ENCODE measurements around the gene TMEM145. TPM values are rescaled to one million over a fixed set of nuclear protein-coding genes. Genes with fewer than 3 reads are reported as not detected.
A peak's percentile ranks its signal among the peaks of the same experiment; 100 is the strongest.

Gene TMEM145
- total RNA-seq, 4 donors from 2014 or later, result not detected

GRCh38 chr19:42278452-42279154 lies 34.5 kb upstream of the TMEM145 start:
- TF ChIP-seq POLR2AphosphoS5 (IDR thresholded peaks at IDR 0.05) (no peak), CTCF (IDR thresholded peaks at IDR 0.05) (no peak), POLR2A (IDR thresholded peaks at IDR 0.05; ENCODE audit: low read depth) (no peak), EP300 (IDR thresholded peaks at IDR 0.05) (no peak)
- no peaks in the 10 kb centered on the region for H3K27me3 ChIP-seq
- H3K9me3 ChIP-seq, result no peaks in the 10 kb centered on the region
- WGBS, result 51% methylated on average over 2 of the region's 5 CpGs
- peaks cover 72 to 98% (median 96%) of the 10 kb centered on the region in 4 donors for H3K4me1 ChIP-seq
- H3K36me3 ChIP-seq, result peaks cover 5 to 33% (median 17%) of the 10 kb centered on the region in 4 donors
- intact Hi-C loops (cut with DNase I), result loop anchor here (2.0 kb wide), 1 partner anchor 32 kb away; no protein-coding TSS in a partner anchor
- H3K4me3 ChIP-seq, result peak overlapping the region in 2 of 4 donors; percentile 7 to 74
- DNase-seq (ENCODE audit: extremely low spot score), result no peak
- peak overlapping the region; percentile 94 to 99 (median 98) for H3K27ac ChIP-seq (replicated peaks in 1 of 4)

GRCh38 chr19:42279155-42279901 lies 33.8 kb upstream of the TMEM145 start:
- H3K27me3 ChIP-seq, result no peaks in the 10 kb centered on the region
- H3K27ac ChIP-seq (replicated peaks in 1 of 4), result peak overlapping the region; percentile 94 to 99 (median 98)
- no peaks in the 10 kb centered on the region for H3K9me3 ChIP-seq
- intact Hi-C loops (cut with DNase I), result loop anchor here (2.0 kb wide), 1 partner anchor 33 kb away; no protein-coding TSS in a partner anchor
- TF ChIP-seq POLR2A (IDR thresholded peaks at IDR 0.05; ENCODE audit: low read depth), result no peak
- TF ChIP-seq EP300 (IDR thresholded peaks at IDR 0.05), result no peak
- peaks cover 0 to 26% (median 9%) of the 10 kb centered on the region in 4 donors for H3K36me3 ChIP-seq
- H3K4me3 ChIP-seq, result peak overlapping the region; percentile 74 to 98 (median 85)
- no peak for DNase-seq (ENCODE audit: extremely low spot score)
- 8% methylated on average over 6 of the region's 6 CpGs for WGBS
- peaks cover 72 to 91% (median 88%) of the 10 kb centered on the region in 4 donors for H3K4me1 ChIP-seq

GRCh38 chr19:42279902-42280814 lies 33.0 kb upstream of the TMEM145 start:
- TF ChIP-seq EP300 (IDR thresholded peaks at IDR 0.05) (no peak), POLR2AphosphoS5 (IDR thresholded peaks at IDR 0.05) (peak; percentile 77 to 81), POLR2A (IDR thresholded peaks at IDR 0.05; ENCODE audit: low read depth) (no peak), CTCF (IDR thresholded peaks at IDR 0.05) (peak; percentile 94 to 96 (median 94))
- peaks cover 79 to 90% (median 87%) of the 10 kb centered on the region in 4 donors for H3K4me1 ChIP-seq
- H3K4me3 ChIP-seq, result peak overlapping the region; percentile 74 to 98 (median 85)
- peaks cover 0 to 18% (median 2%) of the 10 kb centered on the region in 4 donors for H3K36me3 ChIP-seq
- H3K27ac ChIP-seq (replicated peaks in 1 of 4), result peak overlapping the region; percentile 94 to 99 (median 98)
- 0% methylated on average over 55 of the region's 89 CpGs for WGBS
- no peaks in the 10 kb centered on the region for H3K9me3 ChIP-seq
- intact Hi-C loops (cut with DNase I), result loop anchor here (2.0 kb wide), 1 partner anchor 33 kb away; no protein-coding TSS in a partner anchor
- peak; percentile 97 for DNase-seq (ENCODE audit: extremely low spot score)
- no peaks in the 10 kb centered on the region for H3K27me3 ChIP-seq

- peaks cover 79 to 90% (median 87%) of the 10 kb centered on the region in 4 donors for H3K4me1 ChIP-seq
- TF ChIP-seq POLR2A (IDR thresholded peaks at IDR 0.05; ENCODE audit: low read depth), result no peak
- no peak for TF ChIP-seq CTCF (IDR thresholded peaks at IDR 0.05)
- no peak for TF ChIP-seq EP300 (IDR thresholded peaks at IDR 0.05)
- no peak for TF ChIP-seq POLR2AphosphoS5 (IDR thresholded peaks at IDR 0.05)
- no peaks in the 10 kb centered on the region for H3K27me3 ChIP-seq
- intact Hi-C loops (cut with DNase I), result no loop called here
- WGBS, result 0% methylated on average over 5 of the region's 20 CpGs
- no peaks in the 10 kb centered on the region for H3K9me3 ChIP-seq
- DNase-seq (ENCODE audit: extremely low spot score), result no peak
- peak overlapping the region; percentile 94 to 99 (median 98) for H3K27ac ChIP-seq (replicated peaks in 1 of 4)
- H3K4me3 ChIP-seq, result peak overlapping the region; percentile 74 to 98 (median 85)
- H3K36me3 ChIP-seq, result peaks cover 0 to 11% (median 0%) of the 10 kb centered on the region in 4 donors
Observed at GRCh38 chr19:42280815-42281145, 32.3 kb upstream of the TMEM145 start.

Data from esophagus muscularis mucosa (tissue), 4 donors.